ENCODE results near the gene RANBP3. TPM values are rescaled to one million over a fixed set of nuclear protein-coding genes. Genes with fewer than 3 reads are reported as not detected.
A peak's percentile ranks its signal among the peaks of the same experiment; 100 is the strongest.

The RANBP3 gene
- total and polyA plus RNA-seq, 2 experiments from 2014 or later: 41.8 to 50.0 TPM

- Histone ChIP-seq H3F3A (ENCODE audit: insufficient read depth) (no peaks in the 10 kb centered on the region), H3K27me3 (replicated peaks; ENCODE audit: insufficient read depth) (peaks cover 11% of the 10 kb centered on the region; the same call in 1 of the 2 replicates), H3K9me3 (ENCODE audit: low read depth) (no peaks in the 10 kb centered on the region), H3K4me1 (ENCODE audit: insufficient read depth) (peaks cover 3% of the 10 kb centered on the region; the same call in 1 of the 2 replicates), H4K20me1 (ENCODE audit: insufficient read depth) (no peaks in the 10 kb centered on the region), H3K4me2 (ENCODE audit: unreplicated experiment) (no peak overlapping the region), H2AFZ (no peak overlapping the region), H3K9me2 (ENCODE audit: insufficient read depth) (no peaks in the 10 kb centered on the region), H3K79me2 (ENCODE audit: insufficient read depth) (no peaks in the 10 kb centered on the region), H3K36me3 (ENCODE audit: low read depth) (no peaks in the 10 kb centered on the region), H3K9ac (no peak overlapping the region), H3K27ac (no peak overlapping the region), H3K4me3 (no peak overlapping the region)
- no peak for TF ChIP-seq EZH2 (IDR thresholded peaks at IDR 0.05; ENCODE audit: insufficient read depth, poor library complexity, severe bottlenecking)
- TF ChIP-seq EZH2phosphoT487 (IDR thresholded peaks at IDR 0.05; ENCODE audit: insufficient read depth, low read depth): no peak
- 60 to 61% methylated on average over 9 of the region's 9 CpGs for WGBS, 2 experiments (ENCODE audit: low coverage in 1 of 2, low lambda C conversion rate in 2 of 2, missing lambda C conversion rate in 2 of 2)
- DNase-seq: no peak
- in situ Hi-C loops (cut with MboI): no loop called here
Observed at GRCh38 chr19:5882421-5882968, 95.4 kb downstream of the RANBP3 start.

GRCh38 chr19:5881543-5882299 lies 96.2 kb downstream of the RANBP3 start:
- Histone ChIP-seq H3K36me3 (ENCODE audit: low read depth) (no peaks in the 10 kb centered on the region), H3K9ac (no peak overlapping the region), H3K27me3 (replicated peaks; ENCODE audit: insufficient read depth) (peaks cover 13% of the 10 kb centered on the region; the same call in 1 of the 2 replicates), H3K9me2 (ENCODE audit: insufficient read depth) (no peaks in the 10 kb centered on the region), H3K4me1 (ENCODE audit: insufficient read depth) (peaks cover 3% of the 10 kb centered on the region; the same call in 1 of the 2 replicates), H3K79me2 (ENCODE audit: insufficient read depth) (no peaks in the 10 kb centered on the region), H3K4me2 (ENCODE audit: unreplicated experiment) (no peak overlapping the region), H2AFZ (no peak overlapping the region), H3K27ac (no peak overlapping the region), H4K20me1 (ENCODE audit: insufficient read depth) (no peaks in the 10 kb centered on the region), H3K4me3 (no peak overlapping the region), H3K9me3 (ENCODE audit: low read depth) (no peaks in the 10 kb centered on the region), H3F3A (ENCODE audit: insufficient read depth) (no peaks in the 10 kb centered on the region)
- TF ChIP-seq EZH2phosphoT487 (IDR thresholded peaks at IDR 0.05; ENCODE audit: insufficient read depth, low read depth) (no peak), EZH2 (IDR thresholded peaks at IDR 0.05; ENCODE audit: insufficient read depth, poor library complexity, severe bottlenecking) (no peak)
- no peak for DNase-seq
- in situ Hi-C loops (cut with MboI): no loop called here
- WGBS, 2 experiments (ENCODE audit: low coverage in 1 of 2, low lambda C conversion rate in 2 of 2, missing lambda C conversion rate in 2 of 2): 58 to 60% methylated on average over 17 to 19 of the region's 19 CpGs

GRCh38 chr19:5880604-5881078 lies 97.3 kb downstream of the RANBP3 start:
- peak; percentile 51 for DNase-seq
- no peaks in the 10 kb centered on the region for H3K79me2 ChIP-seq (ENCODE audit: insufficient read depth)
- peaks cover 3% of the 10 kb centered on the region; the same call in 1 of the 2 replicates for H3K4me1 ChIP-seq (ENCODE audit: insufficient read depth)
- no peak for TF ChIP-seq EZH2 (IDR thresholded peaks at IDR 0.05; ENCODE audit: insufficient read depth, poor library complexity, severe bottlenecking)
- no peak for TF ChIP-seq EZH2phosphoT487 (IDR thresholded peaks at IDR 0.05; ENCODE audit: insufficient read depth, low read depth)
- no peak overlapping the region for H3K4me2 ChIP-seq (ENCODE audit: unreplicated experiment)
- no peaks in the 10 kb centered on the region for H3F3A ChIP-seq (ENCODE audit: insufficient read depth)
- no peaks in the 10 kb centered on the region for H3K36me3 ChIP-seq (ENCODE audit: low read depth)
- no peak overlapping the region for H3K9ac ChIP-seq
- H4K20me1 ChIP-seq (ENCODE audit: insufficient read depth): no peaks in the 10 kb centered on the region
- no peaks in the 10 kb centered on the region for H3K9me2 ChIP-seq (ENCODE audit: insufficient read depth)
- no peak overlapping the region for H3K27ac ChIP-seq
- H2AFZ ChIP-seq: no peak overlapping the region
- H3K27me3 ChIP-seq (replicated peaks; ENCODE audit: insufficient read depth): peaks cover 13% of the 10 kb centered on the region; the same call in 1 of the 2 replicates
- in situ Hi-C loops (cut with MboI): no loop called here
- no peak overlapping the region for H3K4me3 ChIP-seq
- 20 to 24% methylated on average over 15 of the region's 15 CpGs for WGBS, 2 experiments (ENCODE audit: low coverage in 1 of 2, low lambda C conversion rate in 2 of 2, missing lambda C conversion rate in 2 of 2)
- H3K9me3 ChIP-seq (ENCODE audit: low read depth): no peaks in the 10 kb centered on the region

- Histone ChIP-seq H3K9me3 (ENCODE audit: low read depth) (no peaks in the 10 kb centered on the region), H2AFZ (no peak overlapping the region), H3K4me1 (ENCODE audit: insufficient read depth) (peaks cover 3% of the 10 kb centered on the region; the same call in 1 of the 2 replicates), H3K9ac (no peak overlapping the region), H3F3A (ENCODE audit: insufficient read depth) (no peaks in the 10 kb centered on the region), H3K27me3 (replicated peaks; ENCODE audit: insufficient read depth) (peaks cover 13% of the 10 kb centered on the region; the same call in 1 of the 2 replicates), H4K20me1 (ENCODE audit: insufficient read depth) (no peaks in the 10 kb centered on the region), H3K4me2 (ENCODE audit: unreplicated experiment) (no peak overlapping the region), H3K4me3 (no peak overlapping the region), H3K36me3 (ENCODE audit: low read depth) (no peaks in the 10 kb centered on the region), H3K27ac (no peak overlapping the region), H3K79me2 (ENCODE audit: insufficient read depth) (no peaks in the 10 kb centered on the region), H3K9me2 (ENCODE audit: insufficient read depth) (no peaks in the 10 kb centered on the region)
- WGBS, 2 experiments (ENCODE audit: low coverage in 1 of 2, low lambda C conversion rate in 2 of 2, missing lambda C conversion rate in 2 of 2): 10 to 15% methylated on average over 6 of the region's 6 CpGs
- no peak for DNase-seq
- TF ChIP-seq EZH2 (IDR thresholded peaks at IDR 0.05; ENCODE audit: insufficient read depth, poor library complexity, severe bottlenecking): no peak
- no peak for TF ChIP-seq EZH2phosphoT487 (IDR thresholded peaks at IDR 0.05; ENCODE audit: insufficient read depth, low read depth)
- in situ Hi-C loops (cut with MboI): no loop called here
Observed at GRCh38 chr19:5880196-5880595, 97.7 kb downstream of the RANBP3 start.
